HG03025 (cell line): ENCODE results near the gene MEAK7.

Source experiments
- ATAC-seq: cut with Tn5 transposase; IDR thresholded peaks from one replicate; pipeline ENCODE4 v1.9.1; 2021; ENCODE audit warnings: mild to moderate bottlenecking, moderate library complexity; ENCODE audit not compliant: unreplicated experiment, low FRiP score

Gene MEAK7

GRCh38 chr16:84514295-84514873 is 9.9 kb upstream of the MEAK7 start:
- ATAC-seq, result no peak

- ATAC-seq, result no peak
Measured at GRCh38 chr16:84513666-84514065, 9.2 kb upstream of the MEAK7 start.

- ATAC-seq, result no peak
Measured at GRCh38 chr16:84513123-84513522, 8.7 kb upstream of the MEAK7 start.

- ATAC-seq, result no peak
Measured at GRCh38 chr16:84511831-84512230, 7.4 kb upstream of the MEAK7 start.

GRCh38 chr16:84511180-84511800 is 6.8 kb upstream of the MEAK7 start:
- ATAC-seq, result no peak

GRCh38 chr16:84509032-84509950 is 4.8 kb upstream of the MEAK7 start:
- no peak for ATAC-seq

- no peak for ATAC-seq
Measured at GRCh38 chr16:84508502-84508901, 4.0 kb upstream of the MEAK7 start.

GRCh38 chr16:84507011-84507982 is 2.8 kb upstream of the MEAK7 start:
- no peak for ATAC-seq

GRCh38 chr16:84505249-84506187 is 1.1 kb upstream of the MEAK7 start:
- ATAC-seq, result no peak

GRCh38 chr16:84503751-84504395 is 586 bp downstream of the MEAK7 start:
- no peak for ATAC-seq

GRCh38 chr16:84502581-84502980 is 1.9 kb downstream of the MEAK7 start:
- no peak for ATAC-seq

- ATAC-seq, result no peak
Measured at GRCh38 chr16:84502075-84502474, 2.4 kb downstream of the MEAK7 start.

GRCh38 chr16:84501077-84501735 is 3.3 kb downstream of the MEAK7 start:
- ATAC-seq, result no peak

- ATAC-seq, result no peak
Measured at GRCh38 chr16:84500531-84500930, 3.9 kb downstream of the MEAK7 start.

GRCh38 chr16:84499638-84500037 is 4.8 kb downstream of the MEAK7 start:
- no peak for ATAC-seq

- ATAC-seq, result no peak
Measured at GRCh38 chr16:84498859-84499620, 5.4 kb downstream of the MEAK7 start.

GRCh38 chr16:84498223-84498610 is 6.2 kb downstream of the MEAK7 start:
- ATAC-seq, result no peak
